Activated naive CD4-positive, alpha-beta T cell treated with anti-CD3 and anti-CD28 coated beads, Interleukin-2, amount 50 U/mL, for 24 hours (primary cell): Measurements from ENCODE around the gene PRDM16.
"Not testable (repeated sequence)": the region's sequence is repeated elsewhere in the genome, so short reads cannot be mapped to it uniquely, and the experiment has no call there.

Source experiments
- H3K27ac Mint-ChIP-seq: one replicate; pipeline ENCODE4 v1.8.0; 2021; ENCODE audit warnings: mild to moderate bottlenecking, mixed read lengths
- H3K27me3 Mint-ChIP-seq: one replicate; pipeline ENCODE4 v1.8.0; 2021; ENCODE audit warnings: mixed read lengths
- H3K36me3 Mint-ChIP-seq: one replicate; pipeline ENCODE4 v1.8.0; 2021; ENCODE audit warnings: mixed read lengths
- H3K4me1 Mint-ChIP-seq: one replicate; pipeline ENCODE4 v1.8.0; 2021; ENCODE audit warnings: mixed read lengths
- H3K4me3 Mint-ChIP-seq: one replicate; pipeline ENCODE4 v1.8.0; 2021; ENCODE audit warnings: mild to moderate bottlenecking, mixed read lengths
- H3K9me3 Mint-ChIP-seq: one replicate; pipeline ENCODE4 v1.8.0; 2021; ENCODE audit warnings: mixed read lengths

PRDM16 gene

DNA sequence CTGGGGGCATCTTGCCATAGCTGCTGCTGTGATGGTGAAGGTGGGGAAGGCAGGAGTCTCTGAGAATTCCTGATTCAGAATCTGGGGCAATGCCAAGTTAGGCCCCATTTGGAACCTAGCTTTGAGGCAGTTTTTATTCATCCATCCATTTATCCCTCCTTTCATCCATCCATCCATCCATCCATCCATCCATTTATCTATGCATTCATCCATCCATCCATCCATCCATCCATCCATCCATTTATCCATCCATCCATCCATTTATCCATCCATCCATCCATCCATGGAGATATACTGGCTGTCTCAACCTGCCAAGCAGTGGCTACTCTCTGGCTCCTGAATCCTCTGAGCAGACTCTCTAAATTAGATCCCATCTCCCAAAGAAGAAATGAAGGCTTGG is 83.1 kb downstream of the PRDM16 start:
- H3K27ac Mint-ChIP-seq: no peak overlapping the region
- H3K4me3 Mint-ChIP-seq: no peak overlapping the region
- no peaks in the 10 kb centered on the region for H3K36me3 Mint-ChIP-seq
- H3K27me3 Mint-ChIP-seq: peaks cover 8% of the 10 kb centered on the region
- no peaks in the 10 kb centered on the region for H3K9me3 Mint-ChIP-seq
- H3K4me1 Mint-ChIP-seq: no peaks in the 10 kb centered on the region

DNA sequence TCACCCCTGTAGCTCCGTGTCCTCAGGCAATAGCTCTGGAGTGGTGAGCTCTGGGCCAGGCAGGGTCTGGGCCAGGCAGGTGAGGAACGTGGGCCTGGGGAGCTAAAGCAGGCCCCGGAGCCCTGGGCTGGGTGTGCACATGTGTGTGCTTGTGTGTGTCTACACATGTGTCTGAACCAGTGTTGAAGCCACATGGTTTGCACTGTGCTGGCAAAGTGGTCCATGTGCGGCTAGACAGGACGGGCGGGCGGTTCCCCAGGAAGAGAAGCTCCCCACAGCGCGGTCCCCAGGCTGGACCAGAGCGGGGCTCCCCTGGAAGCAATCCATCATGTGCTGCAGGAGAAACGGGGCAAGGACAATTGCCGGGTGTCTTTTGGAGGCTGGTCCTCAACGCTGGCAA is 84.2 kb downstream of the PRDM16 start:
- no peak overlapping the region for H3K27ac Mint-ChIP-seq
- no peaks in the 10 kb centered on the region for H3K4me1 Mint-ChIP-seq
- no peak overlapping the region for H3K4me3 Mint-ChIP-seq
- H3K36me3 Mint-ChIP-seq: no peaks in the 10 kb centered on the region
- H3K9me3 Mint-ChIP-seq: no peaks in the 10 kb centered on the region
- H3K27me3 Mint-ChIP-seq: peaks cover 11% of the 10 kb centered on the region

DNA sequence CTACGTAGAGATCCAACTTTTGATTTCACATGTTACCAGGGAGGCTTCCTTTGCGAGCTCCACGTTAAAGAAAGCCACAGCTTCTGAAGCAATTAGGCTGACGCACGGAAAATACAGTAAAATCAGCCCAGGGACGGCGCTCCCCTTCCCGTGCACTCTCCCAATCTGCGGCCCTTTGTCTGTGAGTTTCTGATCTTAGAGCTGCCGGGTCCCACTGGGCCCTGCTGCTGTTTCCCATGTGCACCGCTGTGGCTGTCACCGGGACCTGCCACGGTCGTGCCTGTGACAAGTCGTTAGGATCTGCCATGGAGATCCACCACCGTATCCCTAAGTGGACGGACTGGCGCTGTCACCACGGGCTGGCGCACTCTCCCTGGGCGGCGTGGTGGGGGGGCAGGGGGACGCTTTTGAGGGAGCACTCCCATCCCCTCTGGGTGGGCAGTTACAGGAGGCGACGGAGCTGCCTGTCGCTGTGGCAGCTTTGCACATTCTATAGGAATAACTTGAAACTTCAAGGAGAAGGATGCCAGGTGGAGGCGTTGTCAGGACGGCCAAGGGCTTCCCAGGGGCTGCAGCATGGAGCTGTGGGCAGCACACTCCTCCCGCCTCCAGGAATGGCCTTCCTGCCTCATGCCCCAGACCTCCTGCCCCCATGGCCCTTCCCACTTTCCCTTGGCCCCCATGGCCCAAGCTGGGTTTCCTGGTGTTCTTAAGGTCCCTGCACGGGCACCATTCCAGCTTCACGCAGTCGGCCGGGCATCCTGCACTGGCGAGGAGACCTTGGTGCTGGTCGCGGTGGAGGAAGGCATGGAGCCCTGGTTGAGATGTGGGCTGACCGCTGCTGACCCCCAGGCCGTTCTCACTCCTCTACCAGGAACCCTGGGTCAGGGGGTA is 85.1 kb downstream of the PRDM16 start:
- Mint-ChIP-seq H3K4me3 (no peak overlapping the region), H3K27ac (no peak overlapping the region), H3K36me3 (no peaks in the 10 kb centered on the region), H3K9me3 (no peaks in the 10 kb centered on the region), H3K27me3 (peaks cover 11% of the 10 kb centered on the region), H3K4me1 (no peaks in the 10 kb centered on the region)

DNA sequence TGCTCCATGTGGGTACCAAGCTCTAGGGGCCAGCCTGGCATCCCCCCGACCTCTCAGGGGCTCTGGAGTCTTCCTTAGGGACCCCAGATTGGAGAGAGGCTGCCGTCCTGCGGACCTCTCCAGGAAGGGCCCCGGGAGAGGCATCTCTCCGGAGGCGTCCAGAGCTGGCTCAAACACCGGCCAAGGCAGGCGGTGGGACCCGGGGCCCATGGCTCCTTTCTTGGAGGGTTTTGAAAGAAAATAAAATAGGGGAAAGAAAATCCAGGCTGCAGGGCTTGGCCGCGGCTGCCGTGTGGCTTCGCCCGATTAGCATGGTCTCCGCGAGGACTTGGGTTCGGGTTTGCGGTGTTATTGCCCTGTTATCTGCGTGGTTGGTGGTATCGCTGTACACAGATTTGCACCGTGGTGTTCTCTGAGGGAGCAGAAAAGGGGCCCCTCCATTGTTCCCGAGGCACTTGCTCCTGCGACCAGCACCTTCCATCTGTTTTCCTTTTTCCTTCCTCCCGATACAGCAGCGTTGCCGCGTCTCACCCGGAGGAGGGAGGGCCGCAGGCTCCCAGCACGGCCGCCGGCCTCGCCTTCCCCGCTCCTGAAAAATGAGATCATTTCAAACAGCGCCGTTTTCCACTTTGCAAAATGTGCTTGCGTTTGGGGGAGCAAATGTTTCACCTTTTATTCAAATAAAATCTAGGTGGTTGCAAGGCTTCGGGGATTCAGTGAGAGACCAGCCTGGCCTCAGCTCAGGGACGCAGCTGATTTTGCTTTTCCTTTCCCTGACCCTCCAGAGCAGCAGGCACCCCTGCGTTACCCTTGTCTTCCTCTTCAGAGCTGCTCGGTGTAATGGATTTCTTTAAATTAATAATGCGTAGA is 86.3 kb downstream of the PRDM16 start:
- H3K4me3 Mint-ChIP-seq: no peak overlapping the region
- no peaks in the 10 kb centered on the region for H3K36me3 Mint-ChIP-seq
- peaks cover 13% of the 10 kb centered on the region for H3K27me3 Mint-ChIP-seq
- no peaks in the 10 kb centered on the region for H3K9me3 Mint-ChIP-seq
- H3K27ac Mint-ChIP-seq: no peak overlapping the region
- H3K4me1 Mint-ChIP-seq: no peaks in the 10 kb centered on the region

DNA sequence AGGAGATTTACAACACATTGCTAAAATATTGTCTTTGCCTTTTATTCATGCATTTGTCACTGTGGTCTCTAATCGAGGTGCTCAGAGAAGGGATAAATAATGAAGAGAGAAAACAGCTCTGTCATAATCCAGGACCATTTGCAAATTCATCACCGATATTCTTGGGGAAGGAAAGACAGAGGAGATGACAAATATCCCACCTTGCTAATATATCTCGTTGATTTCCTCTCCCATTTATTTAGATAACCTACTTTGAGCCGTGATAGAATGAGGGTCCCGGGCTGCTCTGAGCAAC is 86.9 kb downstream of the PRDM16 start:
- H3K9me3 Mint-ChIP-seq: no peaks in the 10 kb centered on the region
- H3K4me3 Mint-ChIP-seq: no peak overlapping the region
- peaks cover 13% of the 10 kb centered on the region for H3K27me3 Mint-ChIP-seq
- no peaks in the 10 kb centered on the region for H3K4me1 Mint-ChIP-seq
- no peak overlapping the region for H3K27ac Mint-ChIP-seq
- no peaks in the 10 kb centered on the region for H3K36me3 Mint-ChIP-seq

DNA sequence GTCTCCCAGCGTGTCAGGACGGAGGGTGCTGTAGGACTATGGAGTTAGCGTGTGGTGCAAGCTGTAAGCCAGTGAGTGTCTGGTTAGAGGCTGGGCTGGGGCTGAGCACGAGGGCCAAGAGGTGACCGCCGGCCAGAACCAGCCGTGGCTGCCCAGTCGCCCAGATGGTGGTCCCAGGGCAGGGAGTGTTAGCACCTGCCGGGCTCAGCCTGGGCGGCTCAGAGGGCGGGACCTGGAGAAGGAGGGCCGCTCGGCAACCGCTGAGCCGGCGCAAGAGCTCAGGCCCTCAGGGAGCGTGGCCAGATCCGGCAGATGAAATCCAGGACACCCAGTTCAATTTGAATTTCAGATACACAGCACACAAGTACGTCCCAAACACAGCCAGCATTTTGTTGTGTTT is 87.9 kb downstream of the PRDM16 start:
- Mint-ChIP-seq H3K27me3 (peaks cover 13% of the 10 kb centered on the region), H3K36me3 (no peaks in the 10 kb centered on the region), H3K9me3 (no peaks in the 10 kb centered on the region), H3K27ac (no peak overlapping the region), H3K4me1 (no peaks in the 10 kb centered on the region), H3K4me3 (no peak overlapping the region)

DNA sequence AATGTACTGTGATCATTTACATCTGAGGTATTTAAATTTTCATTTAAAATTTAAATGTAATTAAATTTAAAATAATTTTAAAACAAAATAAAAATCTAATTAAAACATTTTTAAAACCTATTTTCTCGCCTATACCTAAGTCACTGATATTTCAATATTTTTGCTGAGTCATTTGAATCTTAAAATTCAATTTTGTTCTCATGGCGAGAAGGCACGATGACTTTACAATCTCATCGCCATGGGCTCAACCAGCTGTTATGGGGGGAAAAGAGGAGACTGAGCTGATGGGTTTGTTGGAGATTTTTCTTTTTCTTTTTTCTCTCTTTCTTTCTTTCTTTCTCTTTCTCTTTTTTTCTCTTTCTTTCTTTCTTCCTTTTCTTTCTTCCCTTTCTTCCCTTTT is 89.3 kb downstream of the PRDM16 start:
- H3K27me3 Mint-ChIP-seq: peaks cover 16% of the 10 kb centered on the region

DNA sequence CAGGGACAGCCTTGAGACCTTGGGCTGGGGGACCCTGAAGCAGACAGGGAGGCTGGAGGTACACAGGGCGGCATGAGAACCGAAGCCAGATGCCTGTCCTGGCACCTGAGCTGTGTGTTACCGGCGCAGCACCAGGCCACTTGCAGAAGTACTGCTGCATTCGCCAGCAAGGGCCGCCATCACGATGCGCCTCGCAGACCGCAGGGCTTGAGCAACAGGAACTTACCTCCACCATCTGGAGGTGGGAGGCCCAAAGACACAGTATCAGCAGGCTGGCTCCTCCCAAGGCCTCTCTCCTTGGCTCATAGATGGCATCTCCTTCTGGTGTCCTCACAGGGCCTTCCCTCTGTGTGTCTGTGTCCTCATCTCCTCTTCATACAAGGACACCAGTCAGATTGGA is 90.1 kb downstream of the PRDM16 start:
- Mint-ChIP-seq H3K36me3 (no peaks in the 10 kb centered on the region), H3K4me1 (no peaks in the 10 kb centered on the region), H3K4me3 (no peak overlapping the region), H3K9me3 (no peaks in the 10 kb centered on the region), H3K27me3 (peaks cover 16% of the 10 kb centered on the region), H3K27ac (no peak overlapping the region)

More for the DNA sequence above, 89.3 kb downstream of the PRDM16 start:
- no peaks in the 10 kb centered on the region for H3K9me3 Mint-ChIP-seq
- H3K27ac Mint-ChIP-seq: no peak overlapping the region
- no peak overlapping the region for H3K4me3 Mint-ChIP-seq
- H3K4me1 Mint-ChIP-seq: no peaks in the 10 kb centered on the region
- no peaks in the 10 kb centered on the region for H3K36me3 Mint-ChIP-seq

DNA sequence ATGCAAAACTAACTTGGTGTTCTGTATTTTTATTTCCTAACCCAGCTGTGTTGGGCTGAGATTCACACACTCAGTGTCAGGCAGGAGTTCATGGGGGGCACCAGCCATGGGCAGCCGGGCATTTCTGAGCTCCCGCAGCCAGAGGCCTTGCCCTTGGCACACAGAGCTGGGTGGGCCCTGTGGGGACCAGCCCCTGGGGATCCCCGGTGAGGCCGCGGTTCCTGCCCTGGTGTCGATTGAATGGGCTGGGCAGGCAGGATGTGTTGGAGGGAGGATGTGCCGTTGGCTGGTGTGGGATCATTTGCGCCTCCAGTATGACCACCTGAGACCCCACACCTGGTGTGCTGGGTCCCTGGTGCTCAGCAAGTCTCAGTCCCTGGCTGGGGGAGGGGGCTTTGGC is 91.0 kb downstream of the PRDM16 start:
- Mint-ChIP-seq H3K9me3 (no peaks in the 10 kb centered on the region), H3K4me3 (no peak overlapping the region), H3K36me3 (no peaks in the 10 kb centered on the region), H3K4me1 (no peaks in the 10 kb centered on the region), H3K27me3 (peaks cover 16% of the 10 kb centered on the region), H3K27ac (no peak overlapping the region)

DNA sequence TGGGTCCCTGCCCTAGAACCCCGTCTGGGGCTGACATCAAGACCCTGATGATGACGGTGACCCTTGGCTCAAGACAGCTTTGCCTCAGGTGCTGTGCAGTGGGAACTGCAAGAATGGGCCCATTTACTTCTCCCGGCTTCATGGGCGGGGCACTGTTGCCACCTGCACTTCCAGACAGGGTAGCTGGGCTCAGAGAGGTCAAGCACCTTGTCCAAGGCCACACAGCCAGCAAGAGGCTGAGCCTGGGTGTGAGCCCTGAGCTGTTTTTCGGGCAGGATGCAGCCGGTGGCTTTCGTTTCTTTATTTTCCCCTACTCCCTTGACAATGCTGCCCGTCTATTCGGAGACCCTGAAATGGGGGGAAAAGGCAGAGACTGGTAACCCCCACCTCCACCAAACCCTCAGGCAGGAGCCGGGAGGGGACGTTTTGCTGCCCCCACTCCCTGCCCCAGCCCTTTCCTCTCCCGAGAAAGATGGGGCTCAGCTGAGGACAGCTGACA is 91.7 kb downstream of the PRDM16 start:
- H3K4me3 Mint-ChIP-seq: peak overlapping the region; percentile 72
- H3K9me3 Mint-ChIP-seq: no peaks in the 10 kb centered on the region
- H3K27ac Mint-ChIP-seq: peak overlapping the region; percentile 35
- peaks cover 14% of the 10 kb centered on the region for H3K27me3 Mint-ChIP-seq
- H3K36me3 Mint-ChIP-seq: no peaks in the 10 kb centered on the region
- no peaks in the 10 kb centered on the region for H3K4me1 Mint-ChIP-seq

DNA sequence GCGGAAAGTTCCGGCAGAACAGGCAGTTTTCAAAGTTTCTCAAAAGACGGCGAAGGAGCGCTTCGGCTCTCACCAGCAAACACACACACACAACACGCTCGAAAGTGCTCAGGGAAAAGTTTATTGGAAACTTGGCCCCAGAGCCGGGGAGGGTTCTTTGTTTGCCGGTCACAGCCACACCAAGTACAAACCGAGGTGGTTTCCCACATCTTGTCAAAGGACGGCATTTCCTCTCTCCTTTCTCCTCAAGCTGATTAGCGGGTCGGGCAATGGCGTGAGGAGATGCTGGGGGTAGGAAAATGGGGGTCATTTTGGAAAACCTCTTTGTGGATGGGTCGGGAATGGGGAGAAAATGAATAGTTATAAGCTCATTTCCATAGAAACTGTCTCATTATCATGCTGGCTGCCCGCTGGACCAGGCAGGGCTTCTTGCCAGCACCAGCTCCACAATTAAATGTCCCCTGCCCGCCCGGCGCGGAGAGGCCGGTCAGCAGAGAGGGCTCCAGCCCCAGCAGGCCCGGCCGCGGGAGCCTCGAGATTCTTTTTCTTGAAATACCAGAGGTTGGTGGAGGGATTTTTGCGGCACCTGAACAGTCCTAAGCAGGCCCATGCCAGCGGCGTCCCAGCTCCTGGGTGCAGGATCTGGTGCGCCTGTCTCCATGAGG is 92.3 kb downstream of the PRDM16 start:
- Mint-ChIP-seq H3K27ac (peak overlapping the region; percentile 35), H3K27me3 (peaks cover 9% of the 10 kb centered on the region), H3K36me3 (no peaks in the 10 kb centered on the region), H3K9me3 (no peaks in the 10 kb centered on the region), H3K4me1 (no peaks in the 10 kb centered on the region), H3K4me3 (peak overlapping the region; percentile 72)

DNA sequence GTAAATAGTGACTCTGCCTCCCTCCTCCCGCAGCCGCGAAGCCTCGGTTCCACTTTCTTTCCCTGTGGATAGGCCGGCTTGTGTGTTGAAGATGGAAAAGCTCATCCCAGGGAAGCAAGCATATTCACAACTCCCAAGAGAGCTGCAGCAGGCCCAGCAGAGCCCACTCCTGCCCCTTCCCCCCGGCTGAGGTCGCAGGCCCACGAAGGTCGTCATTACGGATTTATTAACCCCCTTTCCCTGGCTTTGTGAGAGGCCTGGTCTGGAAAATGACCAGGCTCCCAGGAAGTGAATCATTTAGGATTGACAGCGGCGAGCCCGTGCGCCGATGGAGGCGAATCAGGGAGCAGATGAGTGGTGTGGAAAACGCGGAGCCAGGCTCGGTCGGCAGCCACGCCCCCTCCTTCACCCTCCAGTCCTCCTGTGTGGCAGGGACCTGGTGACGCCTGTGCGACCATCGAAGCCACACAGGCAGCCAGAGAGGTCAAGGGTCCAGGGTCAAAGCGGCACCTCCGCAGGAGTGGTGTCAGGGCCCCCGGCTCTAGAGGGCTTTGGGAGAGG is 93.4 kb downstream of the PRDM16 start:
- Mint-ChIP-seq H3K27ac (no peak overlapping the region), H3K36me3 (no peaks in the 10 kb centered on the region), H3K4me3 (no peak overlapping the region)

DNA sequence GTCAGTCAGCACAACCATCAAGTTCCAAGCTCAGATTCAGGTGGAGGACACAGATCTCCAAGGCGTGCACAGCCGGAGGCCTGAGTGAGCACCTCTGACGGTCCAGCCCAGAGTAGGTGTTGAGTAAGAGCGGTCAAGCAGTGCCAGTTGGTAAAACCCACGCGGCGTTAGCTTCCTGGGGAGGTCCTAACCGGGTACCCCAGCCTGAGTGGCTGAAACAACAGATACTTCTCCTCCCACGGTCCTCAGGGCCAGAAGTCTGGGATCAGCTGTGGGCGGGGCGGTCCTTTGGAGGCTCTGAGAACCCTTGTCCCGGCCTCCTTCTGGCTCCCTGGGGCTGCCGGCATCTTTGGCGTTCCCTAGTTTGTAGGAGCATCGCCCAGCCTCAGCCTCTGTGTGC is 94.4 kb downstream of the PRDM16 start:
- Mint-ChIP-seq H3K4me1 (no peaks in the 10 kb centered on the region), H3K9me3 (no peaks in the 10 kb centered on the region), H3K27ac (no peak overlapping the region), H3K36me3 (no peaks in the 10 kb centered on the region), H3K27me3 (peaks cover 5% of the 10 kb centered on the region), H3K4me3 (no peak overlapping the region)

More for the DNA sequence above, 93.4 kb downstream of the PRDM16 start:
- Mint-ChIP-seq H3K27me3 (peaks cover 8% of the 10 kb centered on the region), H3K4me1 (no peaks in the 10 kb centered on the region), H3K9me3 (no peaks in the 10 kb centered on the region)

DNA sequence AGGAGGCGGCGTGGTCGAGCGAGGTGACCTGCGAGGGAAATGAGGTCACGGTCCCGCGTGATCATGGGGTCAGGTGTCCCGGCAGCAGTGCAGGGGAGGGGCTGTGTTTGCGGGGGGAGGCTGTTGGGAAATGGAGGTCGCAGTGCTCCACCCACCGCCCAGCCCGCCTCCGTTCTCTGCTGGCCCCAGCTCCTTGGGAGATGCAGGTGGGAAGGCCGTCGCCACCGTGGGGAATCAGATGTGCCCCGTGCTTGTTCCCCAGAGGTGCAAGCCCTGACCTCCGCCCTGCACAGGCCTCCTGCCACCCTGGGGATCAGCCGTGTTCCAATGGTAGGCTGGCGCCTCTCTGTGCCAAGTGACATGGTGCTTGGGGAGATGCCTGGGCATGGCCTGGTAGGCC is 95.7 kb downstream of the PRDM16 start:
- H3K4me3 Mint-ChIP-seq: no peak overlapping the region
- H3K4me1 Mint-ChIP-seq: no peaks in the 10 kb centered on the region
- no peaks in the 10 kb centered on the region for H3K9me3 Mint-ChIP-seq
- H3K27ac Mint-ChIP-seq: no peak overlapping the region
- H3K36me3 Mint-ChIP-seq: no peaks in the 10 kb centered on the region
- H3K27me3 Mint-ChIP-seq: peaks cover 3% of the 10 kb centered on the region

DNA sequence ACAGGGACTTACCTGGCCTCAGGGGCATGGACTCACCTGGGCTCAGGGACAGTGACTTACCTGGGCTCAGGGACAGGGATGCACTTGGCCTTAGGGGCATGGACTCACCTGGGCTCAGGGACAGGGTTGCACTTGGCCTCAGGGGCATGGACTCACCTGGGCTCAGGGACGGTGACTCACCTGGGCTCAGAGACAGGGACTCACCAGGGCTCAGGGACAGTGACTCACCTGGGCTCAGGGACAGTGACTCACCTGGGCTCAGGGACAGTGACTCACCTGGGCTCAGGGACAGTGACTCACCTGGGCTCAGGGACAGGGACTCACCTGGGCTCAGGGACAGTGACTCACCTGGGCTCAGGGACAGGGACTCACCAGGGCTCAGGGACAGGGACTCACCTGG is 96.2 kb downstream of the PRDM16 start:
- H3K4me1 Mint-ChIP-seq, H3K27ac Mint-ChIP-seq, H3K36me3 Mint-ChIP-seq, H3K4me3 Mint-ChIP-seq, H3K27me3 Mint-ChIP-seq, H3K9me3 Mint-ChIP-seq: not testable (repeated sequence)
